Right lobe of liver (tissue), 6 donors: ENCODE results near the gene LRRC8B. TPM values are rescaled to one million over a fixed set of nuclear protein-coding genes. Genes with fewer than 3 reads are reported as not detected.

Experiments
- ATAC-seq, 4 donors: fragments of 200-7000 bp; cut with Tn5 transposase; one replicate each; pipeline ENCODE4 v1.9.1; 2020; ENCODE audit warnings: mild to moderate bottlenecking in 4 of 4, moderate library complexity in 4 of 4
- DNase-seq, 3 donors: peaks; one replicate each; pipeline ENCODE4 v3.0.0-alpha.2; 2020
- H3K27ac ChIP-seq, 3 donors: fragments of 200-600 bp; one replicate each; pipeline ENCODE4 v1.8.0; 2022
- H3K27me3 ChIP-seq, 2 donors: fragments of 200-600 bp; one replicate each; pipeline ENCODE4 v1.8.0; 2022
- H3K36me3 ChIP-seq, 4 donors: fragments of 200-600 bp; sonication (generic) in 1 of 4; one replicate each; pipeline versions ENCODE4 v1.5.1 to v1.8.0; 2017 to 2022; ENCODE audit warnings: control low read depth in 1 of 4
- H3K4me1 ChIP-seq, 4 donors: fragments of 200-600 bp; sonication (generic) in 1 of 4; one replicate each; pipeline versions ENCODE4 v1.5.1 to v1.8.0; 2017 to 2022; ENCODE audit warnings: control low read depth in 1 of 4
- H3K4me3 ChIP-seq, 3 donors: fragments of 200-600 bp; one replicate each; pipeline ENCODE4 v1.8.0; 2022
- H3K9me3 ChIP-seq, 4 donors: fragments of 200-600 bp; sonication (generic) in 1 of 4; one replicate each; pipeline versions ENCODE4 v1.5.1 to v1.8.0; 2017 to 2022; ENCODE audit warnings: control low read depth in 1 of 4
- CTCF ChIP-seq, 4 donors: fragments of 200-600 bp in 3 of 4; fragments of 450-650 bp in 1 of 4; IDR thresholded peaks; one replicate each; pipeline versions ENCODE4 v1.5.1 to v1.8.0; 2016 to 2022; ENCODE audit warnings: antibody characterized with exemption in 4 of 4, mild to moderate bottlenecking in 2 of 4
- POLR2A ChIP-seq: fragments of 450-650 bp; IDR thresholded peaks from one replicate; pipeline ENCODE4 v1.6.1; 2017; ENCODE audit warnings: antibody characterized with exemption, mild to moderate bottlenecking
- WGBS: methylation state at CpG from one replicate; pipeline ENCODE4 v1.1.6; 2018; ENCODE audit warnings: low coverage, low lambda C conversion rate; ENCODE audit not compliant: insufficient coverage; ENCODE audit errors: missing lambda C conversion rate; 5-methylcytosine and 5-hydroxymethylcytosine counted together
- intact Hi-C, 2 donors: fragments of 100-400 bp; cut with DNase I; formaldehyde crosslinking; loops; one replicate each; pipeline versions ENCODE4 v1.11.2 to v1.14.1; 2022
- total RNA-seq, 6 experiments: library from RNA; depleted of rRNA in 2 of 6; stranded (reverse); fragments of >200 nt in 2 of 6; fragmentation: NEBNext Ultra II Directional in 3 of 6; extraction: Animal tissue kit (Norgen Biotek cat#: 25700) in 3 of 6; gene quantifications; one replicate each; pipeline versions ENCODE4 v1.1.0 to v1.2.4, GENCODE V29; 2016 to 2023
- donor health status: DM: no; HTN: yes; CAD: no.
- donor health status: DM: no; HTN: no; CAD: no.
- donor health status: DM: no; HTN: no; CAD: no.
- donor health status: DM: no; HTN: yes; CAD: no.
- donor health status: DM: no; HTN: yes; CAD: no.

The LRRC8B gene
- total RNA-seq, 6 experiments from 2014 or later: 1.8 to 11.3 (median 4.7) TPM

GRCh38 chr1:89483010-89483756 is 41.4 kb upstream of the LRRC8B start:
- Histone ChIP-seq H3K4me3 (no peak overlapping the region), H3K36me3 (no peaks in the 10 kb centered on the region), H3K27ac (no peak overlapping the region), H3K27me3 (no peaks in the 10 kb centered on the region), H3K9me3 (no peaks in the 10 kb centered on the region), H3K4me1 (no peaks in the 10 kb centered on the region)
- peak; percentile 70 to 90 (median 79) for TF ChIP-seq CTCF (IDR thresholded peaks at IDR 0.05)
- no peak for TF ChIP-seq POLR2A
- WGBS: 21% methylated on average over 3 of the region's 3 CpGs
- ATAC-seq: peak; percentile 89 to 94 (median 90)
- intact Hi-C loops: loop anchor here in 1 of 2 donors (5.0 kb wide), 1 partner anchor 114 kb away; no protein-coding TSS in a partner anchor
- peak; percentile 56 to 73 (median 56) for DNase-seq

GRCh38 chr1:89483757-89484077 is 40.9 kb upstream of the LRRC8B start:
- intact Hi-C loops: loop anchor here in 1 of 2 donors (5.0 kb wide), 1 partner anchor 114 kb away; no protein-coding TSS in a partner anchor
- Histone ChIP-seq H3K27ac (no peak overlapping the region), H3K36me3 (no peaks in the 10 kb centered on the region), H3K4me3 (no peak overlapping the region), H3K4me1 (no peaks in the 10 kb centered on the region), H3K9me3 (no peaks in the 10 kb centered on the region), H3K27me3 (no peaks in the 10 kb centered on the region)
- DNase-seq (no peak), ATAC-seq (no peak)
- no peak for TF ChIP-seq POLR2A
- no peak for TF ChIP-seq CTCF (IDR thresholded peaks at IDR 0.05)
- WGBS: 92% methylated on average over 1 of the region's 1 CpG

- H3K27me3 ChIP-seq: no peaks in the 10 kb centered on the region
- 43% methylated on average over 3 of the region's 3 CpGs for WGBS
Observed at GRCh38 chr1:89484092-89485038, 40.3 kb upstream of the LRRC8B start.

GRCh38 chr1:89487972-89488371 is 36.7 kb upstream of the LRRC8B start:
- WGBS: 54% methylated on average over 2 of the region's 2 CpGs
- Histone ChIP-seq H3K27me3 (no peaks in the 10 kb centered on the region), H3K4me1 (no peaks in the 10 kb centered on the region), H3K9me3 (no peaks in the 10 kb centered on the region), H3K36me3 (no peaks in the 10 kb centered on the region), H3K4me3 (no peak overlapping the region), H3K27ac (no peak overlapping the region)
- intact Hi-C loops: no loop called here
- TF ChIP-seq CTCF (IDR thresholded peaks at IDR 0.05) (no peak), POLR2A (no peak)
- DNase-seq (no peak), ATAC-seq (no peak)

More at GRCh38 chr1:89484092-89485038, 40.3 kb upstream of the LRRC8B start:
- ATAC-seq: no peak
- Histone ChIP-seq H3K4me1 (no peaks in the 10 kb centered on the region), H3K4me3 (no peak overlapping the region), H3K36me3 (no peaks in the 10 kb centered on the region), H3K9me3 (no peaks in the 10 kb centered on the region), H3K27ac (no peak overlapping the region)
- intact Hi-C loops: loop anchor here in 1 of 2 donors (5.0 kb wide), 1 partner anchor 113 kb away; no protein-coding TSS in a partner anchor
- DNase-seq: no peak
- no peak for TF ChIP-seq POLR2A
- TF ChIP-seq CTCF (IDR thresholded peaks at IDR 0.05): no peak
